ENCODE results near the gene SCN1A.

- TF ChIP-seq ELK4 (CRISPR knock-in tag; IDR thresholded peaks at IDR 0.05; ENCODE audit: borderline replicate concordance) (no peak), POLR2AphosphoS5 (IDR thresholded peaks at IDR 0.05; ENCODE audit: low read depth, low read length) (no peak), DZIP1 (CRISPR knock-in tag; IDR thresholded peaks at IDR 0.05) (no peak), AKNA (CRISPR knock-in tag; IDR thresholded peaks at IDR 0.05; ENCODE audit: borderline replicate concordance) (no peak), EZH2 (conservative IDR thresholded peaks at IDR 0.05; ENCODE audit: low read depth, low read length) (no peak), ATF3 (CRISPR knock-in tag; IDR thresholded peaks at IDR 0.05) (no peak), POLR2A (IDR thresholded peaks at IDR 0.05; ENCODE audit: insufficient read depth in 1 of 2, low read depth in 2 of 2, low read length in 2 of 2) (no peak), CTCF (CRISPR knock-in tag; IDR thresholded peaks at IDR 0.05) (no peak), MEIS1 (CRISPR knock-in tag; IDR thresholded peaks at IDR 0.05; ENCODE audit: borderline replicate concordance) (no peak), CBX1 (IDR thresholded peaks at IDR 0.05; ENCODE audit: low read depth) (no peak), THAP8 (CRISPR knock-in tag; IDR thresholded peaks at IDR 0.05; ENCODE audit: borderline replicate concordance) (no peak), BCL3 (CRISPR knock-in tag; IDR thresholded peaks at IDR 0.05) (no peak)
Observed at GRCh38 chr2:166082736-166083135, 45.1 kb downstream of the SCN1A start.
